WTC11 (cell line): ENCODE results near the gene ZFR2. TPM values are rescaled to one million over a fixed set of nuclear protein-coding genes. Genes with fewer than 3 reads are reported as not detected.
A peak's percentile ranks its signal among the peaks of the same experiment; 100 is the strongest.

Experiments
- ATAC-seq: fragments of 200-7000 bp; cut with Tn5 transposase; 2 replicates; pipeline ENCODE4 v1.10.0; 2021; ENCODE audit warnings: mild to moderate bottlenecking, moderate library complexity
- CTCF ChIA-PET: fragments of 300-600 bp; sonication (Branson Sonifier 250); formaldehyde crosslinking; loops from one replicate; lab custom pipeline; 2021; ENCODE audit warnings: antibody characterized with exemption; lab: Charles Lee
- POLR2A ChIA-PET: fragments of 350-600 bp; sonication (Branson Sonifier 250); formaldehyde crosslinking; loops from one replicate; lab custom pipeline; 2021; ENCODE audit warnings: antibody characterized with exemption; lab: Charles Lee
- DNase-seq: peaks from one replicate; pipeline ENCODE4 v3.0.0; 2021; ENCODE audit warnings: low spot score
- H3K27ac Mint-ChIP-seq: 2 replicates; pipeline ENCODE4 v1.8.0; 2021; ENCODE audit warnings: mixed read lengths
- H3K27me3 Mint-ChIP-seq: 2 replicates; pipeline ENCODE4 v1.8.0; 2021; ENCODE audit warnings: low read depth, mild to moderate bottlenecking, moderate library complexity, mixed read lengths
- H3K36me3 Mint-ChIP-seq: 2 replicates; pipeline ENCODE4 v1.8.0; 2021; ENCODE audit warnings: mixed read lengths
- H3K4me1 Mint-ChIP-seq: 2 replicates; pipeline ENCODE4 v1.8.0; 2022; ENCODE audit warnings: mixed read lengths
- H3K4me3 Mint-ChIP-seq: 2 replicates; pipeline ENCODE4 v1.8.0; 2021; ENCODE audit warnings: mild to moderate bottlenecking, moderate library complexity, mixed read lengths
- H3K9me3 Mint-ChIP-seq: 2 replicates; pipeline ENCODE4 v1.8.0; 2021; ENCODE audit warnings: mixed read lengths
- AFF4 ChIP-seq: sonication (generic); formaldehyde crosslinking; IDR thresholded peaks from 2 replicates; pipeline ENCODE4 v1.8.1; 2023; ENCODE audit warnings: mild to moderate bottlenecking, missing genetic modification reagents, borderline replicate concordance
- ERG ChIP-seq: fragments of 250-450 bp; sonication (Bioruptor Pico); IDR thresholded peaks from 2 replicates; pipeline ENCODE4 v1.8.0; 2021; ENCODE audit warnings: mild to moderate bottlenecking
- IRF2 ChIP-seq: sonication (generic); formaldehyde crosslinking; IDR thresholded peaks from 2 replicates; pipeline ENCODE4 v1.8.0; 2022; ENCODE audit warnings: low read depth, missing genetic modification reagents, borderline replicate concordance
- KAT7 ChIP-seq: sonication (generic); formaldehyde crosslinking; IDR thresholded peaks from 2 replicates; pipeline ENCODE4 v1.8.1; 2023; ENCODE audit warnings: missing genetic modification reagents, mild to moderate bottlenecking, borderline replicate concordance
- MLX ChIP-seq: sonication (generic); formaldehyde crosslinking; IDR thresholded peaks from 2 replicates; pipeline ENCODE4 v1.8.1; 2023; ENCODE audit warnings: mild to moderate bottlenecking, missing genetic modification reagents, moderate library complexity
- NR2C2 ChIP-seq: sonication (generic); formaldehyde crosslinking; IDR thresholded peaks from 2 replicates; pipeline ENCODE4 v1.8.0; 2022; ENCODE audit warnings: mild to moderate bottlenecking, missing genetic modification reagents
- RELA ChIP-seq: sonication (generic); formaldehyde crosslinking; IDR thresholded peaks from 2 replicates; pipeline ENCODE4 v1.8.1; 2022; ENCODE audit warnings: missing genetic modification reagents, mild to moderate bottlenecking, borderline replicate concordance
- TEAD1 ChIP-seq: sonication (generic); formaldehyde crosslinking; IDR thresholded peaks from 2 replicates; pipeline ENCODE4 v1.8.0; 2022; ENCODE audit warnings: mild to moderate bottlenecking, missing genetic modification reagents
- ZBTB21 ChIP-seq: sonication (generic); formaldehyde crosslinking; IDR thresholded peaks from 2 replicates; pipeline ENCODE4 v1.8.1; 2023; ENCODE audit warnings: mild to moderate bottlenecking, missing genetic modification reagents, borderline replicate concordance
- ZBTB43 ChIP-seq: sonication (generic); formaldehyde crosslinking; IDR thresholded peaks from 2 replicates; pipeline ENCODE4 v1.8.1; 2023; ENCODE audit warnings: mild to moderate bottlenecking, missing genetic modification reagents
- ZNF219 ChIP-seq: sonication (generic); formaldehyde crosslinking; IDR thresholded peaks from 2 replicates; pipeline ENCODE4 v1.8.0; 2023; ENCODE audit warnings: missing genetic modification reagents, mild to moderate bottlenecking, borderline replicate concordance
- ZNF232 ChIP-seq: sonication (generic); formaldehyde crosslinking; IDR thresholded peaks from 2 replicates; pipeline ENCODE4 v1.8.0; 2022; ENCODE audit warnings: mild to moderate bottlenecking, missing genetic modification reagents
- ZNF512 ChIP-seq: sonication (generic); formaldehyde crosslinking; IDR thresholded peaks from 2 replicates; pipeline ENCODE4 v1.8.1; 2022; ENCODE audit warnings: missing genetic modification reagents, borderline replicate concordance
- ZNF532 ChIP-seq: fragments of 250-450 bp; sonication (Bioruptor Pico); IDR thresholded peaks from 2 replicates; pipeline ENCODE4 v1.9.0; 2021; ENCODE audit warnings: mild to moderate bottlenecking, borderline replicate concordance
- total RNA-seq: library from RNA; stranded (reverse); gene quantifications from 3 replicates; pipeline ENCODE4 v1.2.3, GENCODE V29; 2021

Gene ZFR2
- total RNA-seq, 1 experiment from 2014 or later: 17.5 TPM

- ChIA-PET POLR2A (interaction anchor here (0.9 kb wide), 1 partner anchor 13 kb away, joined by 3 read pairs; the partner anchor contains the start of gene MRPL54), CTCF (interaction anchor here (0.5 to 2.9 kb wide), 5 partner anchors 8 to 190 kb away, joined by 3 to 10 read pairs (median 4); partner anchors contain the start of gene GIPC3)
- no peaks in the 10 kb centered on the region for H3K9me3 Mint-ChIP-seq
- H3K27ac Mint-ChIP-seq: no peak overlapping the region
- no peak for TF ChIP-seq IRF2 (CRISPR knock-in tag)
- no peak for TF ChIP-seq KAT7
- TF ChIP-seq ZNF512 (CRISPR knock-in tag): no peak
- no peak for TF ChIP-seq ERG (CRISPR knock-in tag)
- no peak for TF ChIP-seq RELA (CRISPR knock-in tag)
- no peak for TF ChIP-seq ZBTB21 (CRISPR knock-in tag)
- TF ChIP-seq ZNF532 (CRISPR knock-in tag): no peak
- no peak for TF ChIP-seq TEAD1 (CRISPR knock-in tag)
- H3K36me3 Mint-ChIP-seq: no peaks in the 10 kb centered on the region
- no peak overlapping the region for H3K4me3 Mint-ChIP-seq
- peaks cover 5% of the 10 kb centered on the region for H3K4me1 Mint-ChIP-seq
- DNase-seq (no peak), ATAC-seq (no peak)
- no peaks in the 10 kb centered on the region for H3K27me3 Mint-ChIP-seq
These were observed 93.5 kb downstream of the ZFR2 start for GRCh38 chr19:3775374-3775711.

GRCh38 chr19:3774621-3775373, 94.0 kb downstream of the ZFR2 start:
- H3K36me3 Mint-ChIP-seq: no peaks in the 10 kb centered on the region
- ChIA-PET CTCF (interaction anchor here (0.5 to 2.9 kb wide), 7 partner anchors 9 to 213 kb away, joined by 3 to 10 read pairs (median 3); partner anchors contain the start of gene GIPC3), POLR2A (interaction anchor here (0.9 kb wide), 1 partner anchor 12 kb away, joined by 3 read pairs; the partner anchor contains the start of gene MRPL54)
- peak overlapping the region; percentile 63; the same call in 1 of the 2 replicates for H3K27ac Mint-ChIP-seq
- no peak for TF ChIP-seq ZBTB43
- TF ChIP-seq ZNF219 (CRISPR knock-in tag): no peak
- no peak for TF ChIP-seq MLX (CRISPR knock-in tag)
- no peak for TF ChIP-seq NR2C2 (CRISPR knock-in tag)
- no peak for TF ChIP-seq ZNF232 (CRISPR knock-in tag)
- TF ChIP-seq TEAD1 (CRISPR knock-in tag): no peak
- TF ChIP-seq AFF4: no peak
- H3K4me3 Mint-ChIP-seq: no peak overlapping the region
- no peak for ATAC-seq
- H3K9me3 Mint-ChIP-seq: no peaks in the 10 kb centered on the region
- H3K4me1 Mint-ChIP-seq: peaks cover 5% of the 10 kb centered on the region
- no peaks in the 10 kb centered on the region for H3K27me3 Mint-ChIP-seq
- DNase-seq: no peak
